Prostate gland (tissue), 2 donors: ENCODE results near the gene ITLN1. TPM values are rescaled to one million over a fixed set of nuclear protein-coding genes. Genes with fewer than 3 reads are reported as not detected.
"Not testable (repeated sequence)": the region's sequence is repeated elsewhere in the genome, so short reads cannot be mapped to it uniquely, and the experiment has no call there.

Experiments
- DNase-seq: peaks from one replicate; pipeline ENCODE4 v3.0.0-alpha.2; 2019; ENCODE audit warnings: low spot score
- H3K27ac ChIP-seq, 2 donors: fragments of 200-600 bp; sonication (generic); 2 replicates each; pipeline ENCODE4 v1.5.1; 2017 to 2019
- H3K27me3 ChIP-seq: fragments of 200-600 bp; sonication (generic); replicated peaks from 2 replicates; pipeline ENCODE4 v1.5.1; 2019; ENCODE audit not compliant: insufficient read depth
- H3K36me3 ChIP-seq, 2 donors: fragments of 200-600 bp; sonication (generic); 1 replicate in 1 of 2; 2 replicates in 1 of 2; pipeline versions ENCODE4 v1.5.1 to v1.8.1; 2017 to 2019
- H3K4me1 ChIP-seq: fragments of 200-600 bp; sonication (generic); replicated peaks from 2 replicates; pipeline ENCODE4 v1.5.1; 2019
- H3K4me3 ChIP-seq, 2 donors: fragments of 200-600 bp; sonication (generic); 2 replicates each; pipeline ENCODE4 v1.5.1; 2017 to 2019
- H3K9me3 ChIP-seq: fragments of 200-600 bp; sonication (generic); 2 replicates; pipeline ENCODE4 v1.5.1; 2017
- CTCF ChIP-seq, 4 experiments: fragments of 200-600 bp in 2 of 4; fragments of 450-650 bp in 2 of 4; sonication (generic) in 2 of 4; IDR thresholded peaks; 1 replicate in 3 of 4; 2 replicates in 1 of 4; pipeline ENCODE4 v1.5.1; 2016 to 2019; ENCODE audit warnings: antibody characterized with exemption in 4 of 4, mild to moderate bottlenecking in 2 of 4, moderate library complexity in 2 of 4
- POLR2A ChIP-seq: fragments of 450-650 bp; IDR thresholded peaks from one replicate; pipeline ENCODE4 v1.6.1; 2016; ENCODE audit warnings: antibody characterized with exemption, mild to moderate bottlenecking
- POLR2AphosphoS5 ChIP-seq: sonication (generic); formaldehyde crosslinking; IDR thresholded peaks from one replicate; pipeline ENCODE4 v1.6.1; 2017; ENCODE audit warnings: antibody characterized with exemption
- WGBS: methylation state at CpG from one replicate; pipeline ENCODE4 v1.1.5; 2018; 5-methylcytosine and 5-hydroxymethylcytosine counted together
- intact Hi-C: fragments of 100-400 bp; cut with DNase I; formaldehyde crosslinking; loops from one replicate; pipeline ENCODE4 v1.14.2; 2022
- total RNA-seq, 2 donors: library from RNA; depleted of rRNA; stranded (reverse); fragments of >200 nt; gene quantifications; one replicate each; pipeline ENCODE4 v1.1.0, GENCODE V29; 2016

ITLN1 gene
- total RNA-seq, 2 donors from 2014 or later, result 0.96 to 7.0 TPM

- Histone ChIP-seq H3K27me3 (no peaks in the 10 kb centered on the region), H3K27ac (no peak overlapping the region), H3K4me3 (no peak overlapping the region), H3K4me1 (no peaks in the 10 kb centered on the region), H3K9me3 (no peaks in the 10 kb centered on the region), H3K36me3 (no peaks in the 10 kb centered on the region)
- no peak for DNase-seq
- TF ChIP-seq POLR2A (no peak), CTCF (IDR thresholded peaks at IDR 0.05) (no peak), POLR2AphosphoS5 (no peak)
- WGBS, result 67% methylated on average over 4 of the region's 4 CpGs
- intact Hi-C loops, result no loop called here
These were observed 20.6 kb upstream of the ITLN1 start for GRCh38 chr1:160905617-160905989.

- H3K27me3 ChIP-seq, result no peaks in the 10 kb centered on the region
- no peaks in the 10 kb centered on the region for H3K9me3 ChIP-seq
- H3K36me3 ChIP-seq, result no peaks in the 10 kb centered on the region
- H3K27ac ChIP-seq, result no peak overlapping the region
- intact Hi-C loops, result no loop called here
- H3K4me3 ChIP-seq, result no peak overlapping the region
- 81% methylated on average over 8 of the region's 8 CpGs for WGBS
- DNase-seq, result no peak
- no peaks in the 10 kb centered on the region for H3K4me1 ChIP-seq
- TF ChIP-seq POLR2AphosphoS5 (no peak), CTCF (IDR thresholded peaks at IDR 0.05) (no peak), POLR2A (no peak)
These were observed 20.0 kb upstream of the ITLN1 start for GRCh38 chr1:160904783-160905616.

GRCh38 chr1:160902251-160902650 lies 17.3 kb upstream of the ITLN1 start:
- H3K27ac ChIP-seq, H3K9me3 ChIP-seq, H3K27me3 ChIP-seq, H3K4me1 ChIP-seq, H3K36me3 ChIP-seq, H3K4me3 ChIP-seq, DNase-seq, intact Hi-C loops: not testable (repeated sequence)
- WGBS, result 65% methylated on average over 1 of the region's 1 CpG

- H3K27ac ChIP-seq, result no peak overlapping the region
- intact Hi-C loops, result no loop called here
These were observed 16.8 kb upstream of the ITLN1 start for GRCh38 chr1:160901768-160902167.

GRCh38 chr1:160900683-160901082 lies 15.7 kb upstream of the ITLN1 start:
- H3K27me3 ChIP-seq, H3K4me3 ChIP-seq, H3K36me3 ChIP-seq, DNase-seq, H3K9me3 ChIP-seq, H3K27ac ChIP-seq, H3K4me1 ChIP-seq, intact Hi-C loops: not testable (repeated sequence)
- 63% methylated on average over 3 of the region's 3 CpGs for WGBS

More at GRCh38 chr1:160901768-160902167, 16.8 kb upstream of the ITLN1 start:
- WGBS, result 90% methylated on average over 2 of the region's 2 CpGs
- TF ChIP-seq CTCF (IDR thresholded peaks at IDR 0.05) (no peak), POLR2AphosphoS5 (no peak), POLR2A (no peak)
- Histone ChIP-seq H3K36me3 (no peaks in the 10 kb centered on the region), H3K27me3 (no peaks in the 10 kb centered on the region), H3K4me1 (no peaks in the 10 kb centered on the region), H3K9me3 (no peaks in the 10 kb centered on the region), H3K4me3 (no peak overlapping the region)
- no peak for DNase-seq

- H3K4me1 ChIP-seq, H3K9me3 ChIP-seq, H3K27me3 ChIP-seq, H3K27ac ChIP-seq, DNase-seq, H3K36me3 ChIP-seq, H3K4me3 ChIP-seq, intact Hi-C loops: not testable (repeated sequence)
- WGBS, result 94% methylated on average over 18 of the region's 18 CpGs
These were observed 9.6 kb upstream of the ITLN1 start for GRCh38 chr1:160894368-160895135.
